Cardiac septum (tissue), 1 donor: ENCODE data around the gene CUEDC1. TPM values are rescaled to one million over a fixed set of nuclear protein-coding genes. Genes with fewer than 3 reads are reported as not detected.

ENCODE experiments used
- DNase-seq: peaks from one replicate; pipeline ENCODE4 v3.0.0-alpha.2; 2020; ENCODE audit warnings: low spot score
- intact Hi-C: fragments of 100-400 bp; cut with DNase I; formaldehyde crosslinking; loops from one replicate; pipeline ENCODE4 v1.14.0; 2022
- total RNA-seq: library from RNA; stranded (reverse); fragmentation: NEBNext Ultra II Directional; extraction: Animal tissue kit (Norgen Biotek cat#: 25700); gene quantifications from one replicate; pipeline ENCODE4 v1.2.1, GENCODE V29; 2021
- donor health status: DM: no; HTN: no; CAD: no.

CUEDC1 gene
- total RNA-seq, 1 donor from 2014 or later = 46.6 TPM

DNA sequence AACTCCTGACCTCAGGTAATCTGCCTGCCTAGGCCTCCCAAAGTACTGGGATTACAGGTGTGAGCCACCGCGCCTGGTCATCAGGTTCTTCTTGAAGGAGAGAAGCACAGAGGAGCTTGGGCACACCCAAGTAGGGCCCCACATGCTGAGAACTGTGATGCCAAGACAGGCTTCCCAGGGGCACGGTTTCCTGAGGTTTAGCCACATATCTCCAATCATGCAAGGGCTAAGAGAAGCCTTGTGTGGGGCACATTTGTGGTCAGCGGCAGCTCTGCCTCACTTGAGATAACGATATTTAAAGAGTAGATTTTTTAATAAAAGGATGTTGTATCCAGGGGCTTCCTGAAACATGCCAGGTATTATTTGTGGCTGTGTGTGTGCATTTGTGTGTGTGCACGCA is 46.9 kb downstream of the CUEDC1 start:
- DNase-seq = no peak
- intact Hi-C loops = no loop called here

DNA sequence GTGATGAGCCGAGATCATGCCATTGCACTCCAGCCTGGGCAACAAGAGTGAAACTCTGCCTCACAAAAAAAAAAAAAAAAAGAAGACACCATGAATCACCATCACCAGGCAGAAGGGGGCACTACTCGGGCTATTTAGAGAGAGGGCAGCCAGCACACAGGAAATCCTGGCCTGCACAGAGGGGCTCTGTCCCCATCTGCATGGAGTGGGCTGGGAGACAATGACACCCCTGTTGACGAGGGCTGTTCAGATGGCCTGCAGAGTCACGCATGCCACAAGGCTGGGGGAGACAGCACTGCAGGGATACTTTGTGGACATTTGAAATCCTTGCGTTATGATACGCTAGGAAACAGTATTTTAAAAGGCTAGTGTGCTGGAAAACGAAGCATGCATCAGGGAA is 48.3 kb downstream of the CUEDC1 start:
- intact Hi-C loops = no loop called here
- no peak for DNase-seq

DNA sequence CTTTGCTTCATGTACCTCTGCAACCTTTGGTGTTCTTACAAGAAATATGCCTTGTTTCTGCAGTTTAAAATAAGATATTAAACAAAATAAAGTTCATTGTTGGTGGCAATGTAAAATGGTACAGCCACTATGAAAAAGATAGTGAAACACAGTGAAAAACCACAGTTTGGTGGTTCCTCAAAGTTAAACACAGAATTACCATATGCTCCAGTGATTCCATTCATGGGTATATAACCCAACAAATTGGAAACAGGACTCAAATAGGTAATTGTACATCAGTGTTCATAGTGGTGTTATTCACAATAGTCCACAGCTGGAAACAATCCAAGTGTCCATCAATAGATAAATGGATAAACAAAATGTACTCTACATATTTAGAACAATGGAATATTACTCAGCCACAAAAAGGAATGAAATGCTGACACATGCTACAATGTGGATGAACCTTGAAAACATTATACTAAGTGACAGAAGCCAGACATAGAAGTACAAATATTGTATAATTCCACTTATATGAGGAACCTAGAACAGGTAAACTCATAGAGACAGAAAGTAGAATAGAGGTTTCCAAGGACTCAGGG is 49.2 kb downstream of the CUEDC1 start:
- no peak for DNase-seq
- intact Hi-C loops = no loop called here

DNA sequence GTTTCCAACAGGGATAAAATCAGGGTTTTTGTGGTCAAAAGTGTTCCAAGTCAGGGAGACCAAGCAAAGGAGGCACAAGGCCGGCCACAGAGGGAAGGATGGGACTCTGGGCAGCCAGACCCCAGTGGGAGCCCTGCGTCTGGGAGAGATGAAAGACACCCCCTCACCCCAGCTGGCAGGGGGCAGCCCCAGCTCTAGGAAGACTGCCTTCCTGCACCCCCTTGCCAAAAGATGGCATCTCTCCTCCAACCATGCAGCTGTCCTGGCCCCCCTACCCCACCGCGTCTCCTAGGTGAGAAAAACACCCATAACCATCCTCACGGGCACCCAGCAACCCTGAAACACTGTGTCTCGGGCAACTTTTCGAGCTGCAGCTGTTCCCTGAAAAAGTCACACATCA is 51.3 kb downstream of the CUEDC1 start:
- intact Hi-C loops = no loop called here
- DNase-seq = no peak

DNA sequence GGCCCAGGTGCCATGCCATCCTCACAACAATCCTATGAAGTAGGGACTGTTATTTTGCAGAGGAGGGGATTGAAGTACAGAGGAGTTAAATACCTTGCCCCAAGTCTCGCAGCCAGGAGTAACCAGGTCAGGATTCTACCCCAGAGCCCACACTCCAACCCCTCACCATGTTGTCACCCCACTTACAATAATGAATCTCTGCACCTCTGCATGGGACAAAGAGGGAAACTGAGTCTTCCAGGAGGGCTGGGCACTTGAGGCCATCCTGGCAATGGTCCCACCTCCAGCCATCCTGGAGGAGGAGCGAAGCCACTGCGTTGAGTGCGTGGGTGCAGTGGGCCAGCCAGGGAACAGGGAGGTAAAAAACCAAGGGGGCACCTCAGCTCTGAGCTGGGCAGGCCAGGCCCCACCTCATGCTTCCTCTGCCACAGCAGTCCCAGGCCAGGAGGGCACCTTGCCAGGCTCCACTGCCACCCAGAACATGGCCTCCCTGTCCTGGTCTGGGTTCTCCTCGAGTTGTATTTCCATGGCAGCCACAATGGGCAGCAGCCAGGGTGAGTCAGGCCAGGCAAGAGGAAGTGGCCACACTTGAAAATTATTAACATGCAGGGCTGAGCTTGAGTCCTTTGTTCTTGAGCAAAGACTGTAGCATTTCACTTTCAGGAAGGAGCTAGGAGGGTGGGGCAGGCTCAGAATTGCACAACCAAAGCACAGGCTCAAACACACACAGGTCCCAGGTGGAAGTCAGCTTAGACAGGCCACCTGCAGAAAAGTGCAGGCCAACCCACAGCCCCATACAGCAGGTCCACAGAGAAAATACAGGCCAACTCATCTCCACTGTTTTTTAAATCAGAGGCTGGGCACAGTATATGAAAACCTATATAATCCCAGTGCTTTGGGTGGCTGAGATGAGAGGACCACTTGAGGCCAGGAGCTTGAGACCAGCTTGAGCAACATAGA is 52.1 kb downstream of the CUEDC1 start:
- intact Hi-C loops = no loop called here
- DNase-seq = peak; percentile 93

DNA sequence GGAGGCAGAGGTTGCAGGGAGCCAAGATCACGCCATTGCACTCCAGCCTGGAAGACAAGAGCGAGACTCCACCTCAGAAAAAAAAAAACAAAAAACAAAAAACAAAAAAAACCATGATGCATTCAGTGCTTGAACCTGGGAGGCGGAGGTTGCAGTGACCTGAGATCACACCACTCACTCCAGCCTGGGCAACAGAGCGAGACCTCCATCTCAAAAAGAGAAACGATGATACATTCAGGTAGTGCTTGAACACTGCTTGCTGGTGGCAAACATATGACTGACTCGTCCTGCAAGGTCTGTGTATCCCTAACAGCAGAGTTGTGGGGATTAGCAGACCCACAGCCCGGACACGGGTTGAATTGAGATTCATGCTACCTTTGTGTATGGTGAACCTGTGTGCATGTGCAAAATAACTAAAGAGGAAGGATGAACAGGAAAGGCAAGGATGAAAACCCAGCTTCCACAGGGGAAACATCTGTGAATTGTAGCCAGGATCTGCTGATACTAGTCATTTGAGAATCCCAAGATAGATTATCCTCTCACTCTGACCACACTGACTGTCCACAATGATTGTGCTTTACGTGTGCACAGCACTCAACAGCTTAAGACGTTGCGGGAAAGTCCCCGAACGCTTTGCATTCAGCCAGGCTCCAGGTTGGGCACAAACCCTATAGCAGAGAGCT is 53.0 kb downstream of the CUEDC1 start:
- DNase-seq = no peak
- intact Hi-C loops = no loop called here

DNA sequence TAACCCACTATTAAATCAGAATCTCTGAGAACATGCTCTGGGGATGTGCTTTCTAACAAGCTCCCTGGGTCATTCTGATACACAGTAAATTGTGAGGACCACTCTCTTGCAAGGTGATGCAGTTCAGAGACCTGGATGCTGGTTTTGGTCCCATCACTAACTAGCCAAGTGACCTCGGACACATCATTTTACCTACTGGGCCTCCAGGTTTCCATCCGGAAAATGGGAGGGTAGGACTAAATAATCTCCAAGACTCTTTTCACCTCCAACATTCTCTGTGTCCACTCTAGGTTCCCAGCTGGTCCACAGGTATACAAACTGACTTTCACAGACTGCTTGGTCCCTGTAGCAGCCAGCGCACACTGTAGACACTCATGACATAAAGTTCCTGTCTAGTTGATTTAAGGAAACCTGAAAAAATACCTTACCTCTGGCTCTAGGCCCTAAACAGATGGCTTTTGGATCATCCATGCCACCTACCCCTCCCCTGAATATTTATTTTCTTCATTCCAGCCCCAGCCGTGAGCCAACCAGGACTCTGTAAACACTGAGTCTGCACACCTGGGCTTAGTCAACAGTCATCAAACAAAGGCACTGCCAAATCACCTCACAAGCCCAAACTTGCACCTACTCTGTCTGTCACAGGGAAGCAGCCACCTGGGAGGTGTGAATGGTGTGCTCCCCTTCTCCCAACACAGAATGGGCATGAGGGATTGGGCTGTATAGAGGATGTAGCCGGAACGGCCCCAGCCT is 54.0 kb downstream of the CUEDC1 start:
- no peak for DNase-seq
- intact Hi-C loops = no loop called here

DNA sequence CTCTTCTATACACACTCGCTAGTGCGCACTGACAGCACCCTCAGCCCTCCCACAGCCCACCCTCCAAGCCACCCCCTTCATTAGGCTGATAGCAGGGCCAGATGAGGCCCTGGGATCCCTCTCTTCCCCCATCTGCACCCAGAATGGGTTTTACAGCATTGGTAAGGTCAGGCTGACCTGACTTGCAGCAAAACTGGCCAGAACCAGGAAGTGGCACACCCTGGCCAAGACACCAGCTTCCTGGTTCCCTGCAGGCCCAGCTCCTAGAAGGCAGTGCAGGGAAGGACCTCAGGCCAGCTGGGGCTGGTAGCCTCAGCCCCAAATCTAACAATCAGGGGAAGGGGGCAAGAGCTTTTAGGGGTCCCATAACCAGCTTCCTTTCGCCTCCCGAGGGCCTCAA is 55.4 kb downstream of the CUEDC1 start:
- peak; percentile 89 for DNase-seq
- intact Hi-C loops = loop anchor here (5.0 kb wide), 1 partner anchor 37 kb away; no protein-coding TSS in a partner anchor

DNA sequence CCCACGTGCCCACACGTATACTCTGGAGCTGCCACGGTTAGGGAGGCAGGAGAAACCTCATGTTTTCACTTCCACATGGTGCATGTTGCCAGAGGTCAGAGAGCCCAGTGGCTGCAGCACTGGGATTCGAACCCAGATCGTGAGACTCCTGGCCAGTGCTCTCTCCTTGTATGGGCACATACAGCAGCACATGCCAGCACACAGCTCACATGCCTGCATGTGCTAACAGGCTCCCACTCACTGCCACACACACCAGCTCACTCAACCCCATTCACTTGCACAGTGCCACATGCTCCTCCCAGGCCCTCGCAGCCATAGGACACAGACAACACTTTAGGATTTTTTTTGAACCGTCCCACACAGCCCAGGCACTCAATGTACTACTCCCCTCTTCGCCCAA is 55.8 kb downstream of the CUEDC1 start:
- intact Hi-C loops = loop anchor here (5.0 kb wide), 1 partner anchor 38 kb away; no protein-coding TSS in a partner anchor
- DNase-seq = no peak

DNA sequence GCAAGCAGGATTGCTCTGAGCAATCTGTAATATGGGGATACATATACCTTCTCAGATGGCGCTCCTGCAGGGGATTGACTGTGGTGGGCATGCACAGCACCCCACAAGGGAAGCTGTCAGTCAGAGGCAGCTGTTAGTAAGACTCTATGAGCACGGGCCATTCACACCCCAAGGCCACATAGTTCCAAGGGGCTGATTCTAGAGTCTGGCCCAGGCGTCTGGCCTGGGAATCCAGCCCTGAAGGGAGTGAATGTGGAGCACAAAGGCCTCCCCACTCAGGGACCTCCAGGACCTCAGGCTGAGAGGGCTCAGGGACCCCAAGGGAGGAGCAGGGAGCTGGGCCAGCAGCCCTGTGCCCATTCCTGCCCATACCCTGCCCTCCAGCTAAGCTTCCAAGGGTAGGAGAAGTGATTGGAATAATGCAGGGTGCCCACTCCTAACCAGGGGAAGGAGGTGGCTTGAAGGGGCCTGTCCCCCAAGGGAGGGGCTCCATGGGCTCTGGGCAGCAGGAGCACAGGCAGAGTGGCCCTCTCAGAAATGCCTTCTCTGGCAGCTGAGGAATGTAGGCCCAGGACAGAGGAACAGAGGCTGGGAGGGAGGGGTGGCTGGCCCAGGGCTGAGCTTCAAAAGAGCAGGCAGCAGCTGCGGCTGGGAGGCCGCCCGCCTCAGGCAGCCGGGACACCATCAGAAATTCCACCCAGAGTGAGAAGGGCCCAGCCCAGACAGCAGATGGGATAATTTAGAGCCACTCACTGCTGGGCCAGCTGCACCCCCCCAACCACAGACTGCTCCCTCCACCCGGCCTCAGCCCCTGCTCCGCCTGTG is 56.5 kb downstream of the CUEDC1 start:
- intact Hi-C loops = loop anchor here (5.0 kb wide), 1 partner anchor 39 kb away; no protein-coding TSS in a partner anchor
- DNase-seq = peak; percentile 86

DNA sequence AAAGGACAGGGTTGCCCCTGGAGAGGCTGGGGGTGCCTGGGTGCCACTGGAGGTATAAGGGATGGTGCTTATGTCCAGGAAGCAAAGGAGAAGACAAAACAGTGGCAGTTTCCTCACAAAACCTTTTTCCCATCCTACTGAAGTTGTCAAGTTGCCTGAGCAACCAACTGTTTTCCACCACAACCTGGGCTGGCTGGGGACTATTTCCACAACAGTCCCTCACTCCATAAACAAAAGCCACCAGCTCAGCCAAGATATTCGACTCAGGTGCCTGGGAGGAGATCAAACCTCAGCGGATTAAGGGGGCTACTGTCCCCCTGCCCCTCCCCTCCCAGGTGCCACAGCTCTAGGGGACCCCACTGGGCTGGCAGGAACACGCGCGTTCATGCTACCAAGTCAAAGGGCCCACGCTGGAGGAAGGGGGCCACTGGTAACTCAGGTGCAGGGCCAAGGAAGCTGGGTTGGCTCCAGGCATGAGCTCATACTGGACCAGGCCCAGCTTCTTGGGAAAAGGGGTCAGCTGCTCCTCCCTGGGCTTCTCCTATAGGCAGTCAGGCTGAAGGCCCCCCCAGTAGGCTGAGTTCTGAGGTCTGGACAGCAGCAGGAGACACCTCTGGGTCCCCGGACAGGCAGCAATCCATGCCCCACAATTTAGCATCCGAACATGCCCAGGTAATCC is 59.7 kb downstream of the CUEDC1 start:
- no peak for DNase-seq
- intact Hi-C loops = loop anchor here (5.0 kb wide), 1 partner anchor 42 kb away; no protein-coding TSS in a partner anchor

DNA sequence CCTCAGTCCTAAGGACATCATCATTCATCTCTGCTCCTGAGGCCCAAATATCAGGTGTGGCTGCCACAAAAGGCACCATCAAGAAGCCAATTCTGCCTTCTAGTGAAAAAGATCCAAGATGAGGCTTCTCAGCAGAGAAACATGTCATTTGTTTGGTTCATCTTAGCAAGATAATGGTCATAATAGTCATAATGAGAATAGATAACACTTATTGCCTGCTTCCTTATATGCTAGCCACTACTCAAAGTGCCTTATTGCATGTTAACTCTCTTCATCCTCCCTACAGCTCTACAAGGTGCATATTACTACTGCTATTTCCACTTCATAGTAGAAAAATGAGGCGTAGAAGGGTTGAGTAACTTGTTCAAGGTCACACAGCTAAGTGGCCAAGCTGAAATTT is 60.4 kb downstream of the CUEDC1 start:
- DNase-seq = no peak
- intact Hi-C loops = loop anchor here (5.0 kb wide), 1 partner anchor 42 kb away; no protein-coding TSS in a partner anchor

DNA sequence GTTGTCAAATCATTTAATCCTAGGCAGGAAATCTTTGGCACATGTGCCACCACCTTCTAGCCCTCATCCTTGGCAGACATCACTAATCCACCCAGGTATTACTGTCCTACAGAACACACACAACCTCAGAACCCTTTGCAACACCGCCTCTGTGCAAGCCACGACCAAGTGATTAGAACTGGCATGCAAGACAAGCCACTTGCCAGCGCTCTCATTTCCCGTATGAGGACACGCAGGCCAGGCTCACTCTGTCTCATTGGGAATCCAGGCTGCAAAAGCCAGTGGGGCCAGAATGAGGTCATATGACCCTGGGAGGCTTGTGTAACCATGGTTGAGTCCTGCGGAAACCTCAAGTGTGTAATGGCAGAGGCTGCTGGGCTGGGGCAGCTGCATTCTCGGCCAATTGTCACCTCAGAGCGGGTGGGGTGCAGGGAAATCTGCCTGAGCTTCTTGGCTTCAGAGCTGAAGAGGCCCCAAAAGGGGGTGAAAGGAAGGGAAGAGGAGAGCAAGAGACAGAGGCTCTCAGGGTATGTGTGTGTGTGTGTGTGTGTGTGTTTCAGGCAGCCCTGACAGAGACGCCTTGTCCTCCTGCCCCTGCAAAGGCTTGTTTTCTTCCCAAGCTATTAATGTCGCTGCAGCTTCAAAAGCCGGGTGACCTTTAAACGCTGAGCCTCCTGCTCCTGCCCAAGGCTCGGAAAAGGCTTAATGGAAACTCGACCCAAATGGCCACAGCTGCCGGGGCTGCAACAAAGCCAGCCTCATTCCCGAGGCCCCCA is 62.2 kb downstream of the CUEDC1 start:
- intact Hi-C loops = loop anchor here (1.0 to 2.0 kb wide), 4 partner anchors 18 to 95 kb away; partner anchors contain the start of genes MRPS23 and VEZF1
- peak; percentile 95 for DNase-seq

DNA sequence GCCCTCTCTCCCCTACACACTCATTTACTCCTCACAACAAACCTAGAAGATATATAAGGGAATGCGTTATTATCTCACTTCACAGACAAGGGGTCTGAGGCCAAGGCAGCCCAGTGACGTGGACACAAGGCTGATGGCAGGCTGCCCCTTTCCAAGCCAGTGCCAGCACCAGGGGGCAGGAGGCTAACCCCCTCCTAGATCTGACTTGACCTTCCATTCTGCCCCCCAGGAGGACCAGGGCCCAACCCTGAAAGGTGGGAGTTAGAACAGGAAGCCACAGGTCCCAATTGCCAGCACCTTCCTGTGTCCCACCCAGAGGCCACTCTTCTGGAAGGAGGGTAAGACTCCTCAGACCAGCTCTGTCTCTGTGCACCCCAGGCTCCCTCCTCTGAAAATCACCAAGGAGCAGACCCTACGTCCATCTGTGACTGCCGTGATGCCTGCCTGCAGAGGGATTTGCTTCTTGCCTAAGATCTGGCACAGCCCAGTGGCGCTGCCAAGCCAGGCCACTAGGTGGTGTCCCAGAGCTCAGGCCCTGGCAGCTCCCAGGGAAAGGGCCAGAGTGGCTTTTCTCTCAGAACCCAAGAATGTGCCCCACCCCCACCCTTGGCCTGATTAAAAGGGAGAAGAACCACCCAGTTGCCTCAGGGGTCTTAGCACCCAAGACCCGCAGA is 62.9 kb downstream of the CUEDC1 start:
- intact Hi-C loops = loop anchor here (1.0 to 2.0 kb wide), 3 partner anchors 17 to 96 kb away; partner anchors contain the start of genes MRPS23 and VEZF1
- DNase-seq = peak; percentile 95

DNA sequence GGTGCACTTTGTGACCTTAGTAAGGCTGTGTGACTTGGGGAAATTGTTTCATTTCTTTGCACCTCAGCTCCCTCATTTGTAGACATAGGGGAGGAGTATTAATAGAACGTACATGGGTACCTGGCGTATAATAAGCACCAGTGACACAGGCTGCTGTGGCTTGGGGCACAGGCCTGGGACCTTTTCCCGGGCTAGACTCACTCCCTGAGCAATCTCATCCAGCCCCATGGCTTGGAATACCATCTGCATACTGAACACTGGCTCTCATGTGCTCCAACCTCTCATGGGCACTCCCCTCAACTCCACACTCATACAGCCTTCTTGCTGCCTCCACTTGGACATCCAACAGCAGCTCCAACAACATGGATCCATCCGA is 64.4 kb downstream of the CUEDC1 start:
- intact Hi-C loops = no loop called here
- DNase-seq = no peak
